Ishikawa (cell line): ENCODE data around the gene BRD7.
A peak's percentile ranks its signal among the peaks of the same experiment; 100 is the strongest.

Experiments used
- CEBPB ChIP-seq: IDR thresholded peaks from 2 replicates; pipeline ENCODE4 v1.6.1; 2012
- CREB1 ChIP-seq: IDR thresholded peaks from 2 replicates; pipeline ENCODE4 v1.6.1; 2012; ENCODE audit warnings: low read depth
- EGR1 ChIP-seq: IDR thresholded peaks from 2 replicates; pipeline ENCODE4 v1.6.1; 2012
- EP300 ChIP-seq: IDR thresholded peaks from 2 replicates; pipeline ENCODE4 v1.6.1; 2012; ENCODE audit warnings: borderline replicate concordance
- FOXM1 ChIP-seq: IDR thresholded peaks from 2 replicates; pipeline ENCODE4 v1.6.1; 2012; ENCODE audit warnings: low read depth, borderline replicate concordance
- NFIC ChIP-seq: IDR thresholded peaks from 2 replicates; pipeline ENCODE4 v1.6.1; 2012
- RAD21 ChIP-seq: IDR thresholded peaks from 2 replicates; pipeline ENCODE4 v1.6.1; 2012; ENCODE audit warnings: low read depth
- TAF1 ChIP-seq: IDR thresholded peaks from 2 replicates; pipeline ENCODE4 v1.6.1; 2012; ENCODE audit warnings: low read depth, mild to moderate bottlenecking
- TCF12 ChIP-seq: IDR thresholded peaks from 2 replicates; pipeline ENCODE4 v1.6.1; 2012; ENCODE audit warnings: low read depth
- TEAD4 ChIP-seq: IDR thresholded peaks from 2 replicates; pipeline ENCODE4 v1.6.1; 2012
- YY1 ChIP-seq: IDR thresholded peaks from 2 replicates; pipeline ENCODE4 v1.6.1; 2012; ENCODE audit warnings: low read depth
- ZBTB7A ChIP-seq: IDR thresholded peaks from 2 replicates; pipeline ENCODE4 v1.6.1; 2012; ENCODE audit warnings: low read depth
- TF ChIP-seq, protein P1 (sequence below): IDR thresholded peaks from 2 replicates; pipeline ENCODE4 v1.6.1; 2012
- TF ChIP-seq, protein P2 (sequence below): IDR thresholded peaks from 2 replicates; pipeline ENCODE4 v1.6.1; 2012; ENCODE audit warnings: low read depth, mild to moderate bottlenecking
- TF ChIP-seq, protein P3 (sequence below): IDR thresholded peaks from 2 replicates; pipeline ENCODE4 v1.6.1; 2012

Gene BRD7

DNA sequence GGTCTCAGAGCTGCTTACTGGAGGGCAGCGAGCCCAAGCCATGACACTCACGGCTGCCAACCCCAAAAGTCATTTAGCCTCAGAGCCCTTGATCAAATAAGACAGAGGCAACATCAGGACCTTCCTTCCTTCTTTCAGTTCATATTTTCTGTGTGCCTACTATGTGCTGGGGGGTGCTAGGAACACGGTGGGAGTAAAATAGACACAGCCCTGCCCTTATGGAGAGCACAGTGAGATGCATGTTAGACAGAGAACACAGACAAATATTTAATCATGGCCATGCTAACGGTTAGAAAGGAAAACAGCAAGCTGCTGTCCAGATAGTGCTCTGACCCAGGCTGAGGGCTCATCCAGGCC lies 4.5 kb upstream of the BRD7 start:
- no peak for TF ChIP-seq RAD21
- no peak for TF ChIP-seq EGR1
- no peak for TF ChIP-seq FOXM1
- TF ChIP-seq, protein P1, sequence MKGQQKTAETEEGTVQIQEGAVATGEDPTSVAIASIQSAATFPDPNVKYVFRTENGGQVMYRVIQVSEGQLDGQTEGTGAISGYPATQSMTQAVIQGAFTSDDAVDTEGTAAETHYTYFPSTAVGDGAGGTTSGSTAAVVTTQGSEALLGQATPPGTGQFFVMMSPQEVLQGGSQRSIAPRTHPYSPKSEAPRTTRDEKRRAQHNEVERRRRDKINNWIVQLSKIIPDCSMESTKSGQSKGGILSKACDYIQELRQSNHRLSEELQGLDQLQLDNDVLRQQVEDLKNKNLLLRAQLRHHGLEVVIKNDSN, result no peak
- no peak for TF ChIP-seq TCF12
- TF ChIP-seq, protein P2, sequence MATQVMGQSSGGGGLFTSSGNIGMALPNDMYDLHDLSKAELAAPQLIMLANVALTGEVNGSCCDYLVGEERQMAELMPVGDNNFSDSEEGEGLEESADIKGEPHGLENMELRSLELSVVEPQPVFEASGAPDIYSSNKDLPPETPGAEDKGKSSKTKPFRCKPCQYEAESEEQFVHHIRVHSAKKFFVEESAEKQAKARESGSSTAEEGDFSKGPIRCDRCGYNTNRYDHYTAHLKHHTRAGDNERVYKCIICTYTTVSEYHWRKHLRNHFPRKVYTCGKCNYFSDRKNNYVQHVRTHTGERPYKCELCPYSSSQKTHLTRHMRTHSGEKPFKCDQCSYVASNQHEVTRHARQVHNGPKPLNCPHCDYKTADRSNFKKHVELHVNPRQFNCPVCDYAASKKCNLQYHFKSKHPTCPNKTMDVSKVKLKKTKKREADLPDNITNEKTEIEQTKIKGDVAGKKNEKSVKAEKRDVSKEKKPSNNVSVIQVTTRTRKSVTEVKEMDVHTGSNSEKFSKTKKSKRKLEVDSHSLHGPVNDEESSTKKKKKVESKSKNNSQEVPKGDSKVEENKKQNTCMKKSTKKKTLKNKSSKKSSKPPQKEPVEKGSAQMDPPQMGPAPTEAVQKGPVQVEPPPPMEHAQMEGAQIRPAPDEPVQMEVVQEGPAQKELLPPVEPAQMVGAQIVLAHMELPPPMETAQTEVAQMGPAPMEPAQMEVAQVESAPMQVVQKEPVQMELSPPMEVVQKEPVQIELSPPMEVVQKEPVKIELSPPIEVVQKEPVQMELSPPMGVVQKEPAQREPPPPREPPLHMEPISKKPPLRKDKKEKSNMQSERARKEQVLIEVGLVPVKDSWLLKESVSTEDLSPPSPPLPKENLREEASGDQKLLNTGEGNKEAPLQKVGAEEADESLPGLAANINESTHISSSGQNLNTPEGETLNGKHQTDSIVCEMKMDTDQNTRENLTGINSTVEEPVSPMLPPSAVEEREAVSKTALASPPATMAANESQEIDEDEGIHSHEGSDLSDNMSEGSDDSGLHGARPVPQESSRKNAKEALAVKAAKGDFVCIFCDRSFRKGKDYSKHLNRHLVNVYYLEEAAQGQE, result no peak
- no peak for TF ChIP-seq ZBTB7A
- TF ChIP-seq CEBPB, result no peak

DNA sequence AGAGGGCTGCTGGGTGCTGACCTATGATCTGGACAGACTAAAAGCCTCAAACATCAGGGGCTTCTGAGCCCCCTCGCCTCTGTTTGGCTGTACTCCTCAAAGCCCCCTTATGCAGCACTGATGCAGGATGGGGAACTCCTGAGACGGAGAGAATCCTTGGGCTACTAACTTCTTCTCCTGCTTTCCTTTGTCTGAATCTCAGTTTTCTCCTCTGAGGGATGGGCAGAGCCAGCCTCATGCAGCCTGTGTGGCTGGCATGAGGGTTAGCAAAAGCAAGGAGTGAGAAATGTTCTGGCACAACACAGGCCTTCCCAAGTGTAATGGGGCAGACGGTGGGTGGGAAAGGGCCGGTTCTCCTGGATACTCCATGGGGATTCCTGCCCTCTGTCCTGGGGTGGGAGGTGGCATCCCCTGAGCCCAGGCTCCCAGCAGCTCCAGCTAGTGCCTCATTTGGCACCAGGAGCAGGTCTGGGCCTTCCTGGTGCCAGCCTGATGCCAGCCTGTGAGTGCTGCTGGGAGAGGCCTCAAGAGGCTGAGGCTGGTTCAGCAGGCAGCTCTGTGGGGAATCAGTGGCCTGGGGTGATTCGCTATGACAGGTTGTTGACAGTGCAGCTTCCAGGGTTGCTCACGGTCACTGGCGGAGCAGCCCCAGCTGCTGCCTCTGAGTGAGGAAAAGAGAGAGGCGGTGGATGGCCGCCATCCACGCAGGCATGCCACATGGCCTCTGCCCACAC lies 4.0 kb upstream of the BRD7 start:
- TF ChIP-seq, protein P1, result no peak
- TF ChIP-seq TAF1, result no peak
- no peak for TF ChIP-seq EGR1
- no peak for TF ChIP-seq TCF12
- TF ChIP-seq TEAD4, result no peak

DNA sequence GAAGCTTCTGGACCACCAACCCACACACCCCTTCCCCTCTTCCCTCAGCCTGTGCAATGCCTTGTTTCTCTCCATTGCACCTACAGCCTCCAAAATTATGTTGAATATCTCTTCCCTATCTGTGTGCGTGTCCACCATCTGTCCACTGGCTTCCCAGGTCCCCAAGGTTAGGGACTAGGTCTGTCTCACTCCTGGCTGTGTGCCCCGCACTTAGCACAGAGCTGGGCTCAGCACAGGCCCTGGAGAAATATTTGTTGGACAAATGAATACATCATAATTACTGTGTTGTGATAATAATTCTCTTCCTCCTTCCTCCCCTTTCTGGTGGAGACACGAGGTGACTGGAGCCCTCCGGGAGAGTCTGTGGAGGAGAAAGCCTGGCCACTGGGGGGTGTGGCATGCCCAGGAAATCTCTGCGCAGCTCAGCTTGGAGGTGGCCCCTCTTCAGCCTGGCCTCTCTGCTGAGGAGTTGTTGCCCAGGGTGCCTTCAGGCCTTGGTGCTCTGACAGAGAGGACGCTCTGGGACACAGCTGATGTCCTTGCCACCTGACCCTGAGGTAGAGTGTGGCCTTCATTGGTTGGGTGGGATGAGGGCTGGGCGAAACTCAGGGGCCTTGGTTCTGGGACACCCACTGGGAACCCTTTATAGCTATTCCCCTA lies 3.3 kb upstream of the BRD7 start:
- TF ChIP-seq NFIC (no peak), ZBTB7A (no peak), RAD21 (peak; percentile 41), EP300 (no peak)

DNA sequence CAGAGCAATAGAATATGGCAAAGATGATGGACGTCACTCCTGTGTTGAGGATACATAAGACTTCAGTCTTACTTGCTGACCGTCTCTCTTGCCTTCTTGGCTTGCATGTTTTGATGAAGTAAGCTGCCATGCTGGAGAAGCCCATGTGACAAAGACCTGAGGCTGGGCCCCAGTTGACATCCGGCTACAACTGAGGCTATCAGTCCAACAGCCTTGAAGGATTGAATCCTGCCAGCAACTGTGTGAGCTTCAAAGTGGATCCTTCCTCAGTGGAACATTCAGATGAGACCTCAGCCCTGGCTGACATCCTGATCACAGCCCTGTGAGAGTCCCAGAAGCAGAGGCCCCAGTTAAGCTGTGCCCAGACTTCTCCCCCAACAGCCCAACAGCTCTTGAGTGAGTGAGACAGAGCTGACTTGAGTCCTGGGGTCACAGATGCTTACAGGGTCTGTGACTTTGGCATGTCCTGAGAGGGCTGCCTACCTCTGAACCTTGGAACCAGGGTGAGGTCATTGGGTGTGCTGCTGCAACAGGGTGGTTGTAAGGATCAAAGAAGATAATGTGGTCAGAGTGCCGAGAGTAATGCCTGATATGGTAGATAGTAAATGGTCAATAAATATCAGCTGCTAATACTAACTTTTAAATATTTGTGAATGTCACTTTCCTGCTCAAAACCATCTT lies 2.4 kb upstream of the BRD7 start:
- TF ChIP-seq NFIC, result no peak
- no peak for TF ChIP-seq EP300
- TF ChIP-seq YY1, result no peak
- TF ChIP-seq EGR1, result no peak
- TF ChIP-seq RAD21, result no peak
- TF ChIP-seq CREB1, result no peak

DNA sequence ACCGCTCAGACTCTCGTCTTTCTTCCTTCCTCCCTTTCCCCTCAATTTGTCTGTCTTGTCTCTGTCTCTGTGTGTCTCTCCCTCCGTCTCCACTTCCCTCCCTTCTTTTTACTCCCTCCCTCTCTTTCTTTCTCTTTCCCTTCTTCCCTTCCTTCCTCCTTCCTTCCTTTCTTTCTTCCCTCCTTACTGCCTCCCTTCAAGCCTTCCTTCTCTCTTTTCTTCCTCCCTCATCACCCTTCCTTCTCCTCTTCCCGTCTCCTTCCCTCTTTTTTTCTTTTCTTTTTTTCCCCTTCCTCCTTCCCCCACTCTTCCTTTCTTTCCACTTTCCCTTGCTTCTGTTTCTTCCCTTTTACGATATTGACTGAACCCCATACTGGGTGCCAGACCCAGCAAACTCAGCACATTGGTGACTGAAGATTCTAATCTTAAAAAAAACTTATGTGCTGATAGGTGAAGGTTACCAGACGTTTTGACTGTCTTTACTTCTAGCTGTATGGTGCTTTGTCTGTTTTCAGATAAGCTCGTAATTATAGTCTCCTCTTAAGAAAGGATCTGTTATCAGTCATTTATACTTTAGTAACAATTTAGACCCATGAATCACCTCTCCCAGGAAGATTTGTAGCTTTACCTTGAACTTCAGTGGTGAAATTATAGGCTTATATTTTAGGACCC lies 481 bp upstream of the BRD7 start:
- TF ChIP-seq TCF12, result no peak
- no peak for TF ChIP-seq YY1
- TF ChIP-seq, protein P3, sequence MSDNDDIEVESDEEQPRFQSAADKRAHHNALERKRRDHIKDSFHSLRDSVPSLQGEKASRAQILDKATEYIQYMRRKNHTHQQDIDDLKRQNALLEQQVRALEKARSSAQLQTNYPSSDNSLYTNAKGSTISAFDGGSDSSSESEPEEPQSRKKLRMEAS, result no peak
- no peak for TF ChIP-seq ZBTB7A
- TF ChIP-seq EP300, result no peak
- TF ChIP-seq TAF1, result no peak
- no peak for TF ChIP-seq NFIC
- TF ChIP-seq, protein P2, result no peak
- TF ChIP-seq FOXM1, result no peak
- no peak for TF ChIP-seq EGR1
- TF ChIP-seq, protein P1, result no peak
- TF ChIP-seq CEBPB, result no peak
- no peak for TF ChIP-seq TEAD4
- TF ChIP-seq CREB1, result no peak
